Liver (tissue), 9 donors: Measurements from ENCODE around the gene MYRF. TPM values are rescaled to one million over a fixed set of nuclear protein-coding genes. Genes with fewer than 3 reads are reported as not detected.

Source experiments
- DNase-seq: peaks from one replicate; pipeline ENCODE4 v3.0.0-alpha.2; 2017; ENCODE audit warnings: low spot score
- H3K27ac ChIP-seq, 2 donors: one replicate each; pipeline ENCODE4 v1.7.0; 2013; ENCODE audit warnings: inconsistent platforms in 2 of 2, low read length in 2 of 2, control low read depth in 1 of 2, low read depth in 1 of 2, mild to moderate bottlenecking in 1 of 2
- H3K27me3 ChIP-seq, 4 donors: one replicate each; pipeline versions ENCODE4 v1.6.1 to v1.7.0; 2013; ENCODE audit warnings: low read length in 3 of 4, inconsistent platforms in 1 of 4, mild to moderate bottlenecking in 1 of 4, moderate library complexity in 1 of 4; ENCODE audit not compliant: control insufficient read depth in 4 of 4, insufficient read depth in 4 of 4
- H3K36me3 ChIP-seq, 4 donors: one replicate each; pipeline versions ENCODE4 v1.6.1 to v1.7.0; 2013; ENCODE audit warnings: low read length in 3 of 4, mild to moderate bottlenecking in 3 of 4, low read depth in 1 of 4, moderate library complexity in 1 of 4; ENCODE audit not compliant: control insufficient read depth in 4 of 4, insufficient read depth in 3 of 4
- H3K4me1 ChIP-seq, 4 donors: one replicate each; pipeline versions ENCODE4 v1.6.1 to v1.7.0; 2013; ENCODE audit warnings: low read length in 3 of 4, mild to moderate bottlenecking in 3 of 4, moderate library complexity in 1 of 4; ENCODE audit not compliant: control insufficient read depth in 4 of 4, insufficient read depth in 4 of 4
- H3K4me3 ChIP-seq, 3 donors: one replicate each; pipeline versions ENCODE4 v1.6.1 to v1.7.0; 2013; ENCODE audit warnings: low read length in 3 of 3, control low read depth in 1 of 3, low read depth in 1 of 3, mild to moderate bottlenecking in 1 of 3
- H3K9ac ChIP-seq, 2 donors: one replicate each; pipeline ENCODE4 v1.7.0; 2013; ENCODE audit warnings: low read length in 2 of 2, mild to moderate bottlenecking in 2 of 2, moderate library complexity in 2 of 2, control low read depth in 1 of 2, low read depth in 1 of 2
- H3K9me3 ChIP-seq, 4 donors: one replicate each; pipeline versions ENCODE4 v1.6.1 to v1.7.0; 2013; ENCODE audit warnings: low read length in 3 of 4; ENCODE audit not compliant: control insufficient read depth in 4 of 4
- EGR1 ChIP-seq, 2 donors: IDR thresholded peaks; 2 replicates each; pipeline ENCODE4 v1.6.1; 2016 to 2018; ENCODE audit warnings: antibody characterized with exemption in 2 of 2, low read depth in 2 of 2
- FOXA1 ChIP-seq: IDR thresholded peaks from 2 replicates; pipeline ENCODE4 v1.6.1; 2016; ENCODE audit warnings: antibody characterized with exemption
- FOXA2 ChIP-seq: IDR thresholded peaks from 2 replicates; pipeline ENCODE4 v1.6.1; 2016; ENCODE audit warnings: antibody characterized with exemption
- GABPA ChIP-seq, 2 donors: IDR thresholded peaks in 1 of 2; conservative IDR thresholded peaks in 1 of 2; 2 replicates each; pipeline ENCODE4 v1.6.1; 2016; ENCODE audit warnings: antibody characterized with exemption in 2 of 2, mild to moderate bottlenecking in 1 of 2, moderate library complexity in 1 of 2
- HNF4G ChIP-seq: IDR thresholded peaks from 2 replicates; pipeline ENCODE4 v1.6.1; 2016; ENCODE audit warnings: antibody characterized with exemption
- SP1 ChIP-seq: IDR thresholded peaks from 2 replicates; pipeline ENCODE4 v1.6.1; 2018; ENCODE audit warnings: antibody characterized with exemption, mild to moderate bottlenecking
- TAF1 ChIP-seq: conservative IDR thresholded peaks from 2 replicates; pipeline ENCODE4 v1.6.1; 2016; ENCODE audit warnings: antibody characterized with exemption, mild to moderate bottlenecking
- WGBS: extraction: QIAGEN DNeasy Blood & Tissue Kit; methylation state at CpG from one replicate; pipeline ENCODE4 v1.1.7; 2013; 5-methylcytosine and 5-hydroxymethylcytosine counted together
- polyA plus RNA-seq, 2 donors: library from polyadenylated mRNA; stranded (reverse) in 1 of 2; unstranded in 1 of 2; fragments of 200-250 nt in 1 of 2; fragments of >200 nt in 1 of 2; fragmentation: Nextera tagmentation in 1 of 2; extraction: Ambion mirVana in 1 of 2; gene quantifications; one replicate each; pipeline versions ENCODE4 v1.2.1 to v1.2.3, GENCODE V29; 2013 to 2015
- total RNA-seq, 2 donors: library from RNA; depleted of rRNA; stranded (reverse); fragments of >200 nt; gene quantifications; one replicate each; pipeline ENCODE4 v1.2.3, GENCODE V29; 2014
- TF ChIP-seq, protein P1 (sequence below): IDR thresholded peaks from 2 replicates; pipeline ENCODE4 v1.6.1; 2016; ENCODE audit warnings: antibody characterized with exemption
- TF ChIP-seq, protein P2 (sequence below): IDR thresholded peaks from 2 replicates; pipeline ENCODE4 v1.6.1; 2016; ENCODE audit warnings: antibody characterized with exemption, mild to moderate bottlenecking
- TF ChIP-seq, protein P3 (sequence below): IDR thresholded peaks from 2 replicates; pipeline ENCODE4 v1.6.1; 2016; ENCODE audit warnings: antibody characterized with exemption
- donor health status: healthy.
- donor health status: healthy.
- donor health status: healthy.
- donor health status: healthy.
- donor health status: healthy.

MYRF gene
- total and polyA plus RNA-seq, 4 donors, result 3.5 to 6.5 (median 4.4) TPM

DNA sequence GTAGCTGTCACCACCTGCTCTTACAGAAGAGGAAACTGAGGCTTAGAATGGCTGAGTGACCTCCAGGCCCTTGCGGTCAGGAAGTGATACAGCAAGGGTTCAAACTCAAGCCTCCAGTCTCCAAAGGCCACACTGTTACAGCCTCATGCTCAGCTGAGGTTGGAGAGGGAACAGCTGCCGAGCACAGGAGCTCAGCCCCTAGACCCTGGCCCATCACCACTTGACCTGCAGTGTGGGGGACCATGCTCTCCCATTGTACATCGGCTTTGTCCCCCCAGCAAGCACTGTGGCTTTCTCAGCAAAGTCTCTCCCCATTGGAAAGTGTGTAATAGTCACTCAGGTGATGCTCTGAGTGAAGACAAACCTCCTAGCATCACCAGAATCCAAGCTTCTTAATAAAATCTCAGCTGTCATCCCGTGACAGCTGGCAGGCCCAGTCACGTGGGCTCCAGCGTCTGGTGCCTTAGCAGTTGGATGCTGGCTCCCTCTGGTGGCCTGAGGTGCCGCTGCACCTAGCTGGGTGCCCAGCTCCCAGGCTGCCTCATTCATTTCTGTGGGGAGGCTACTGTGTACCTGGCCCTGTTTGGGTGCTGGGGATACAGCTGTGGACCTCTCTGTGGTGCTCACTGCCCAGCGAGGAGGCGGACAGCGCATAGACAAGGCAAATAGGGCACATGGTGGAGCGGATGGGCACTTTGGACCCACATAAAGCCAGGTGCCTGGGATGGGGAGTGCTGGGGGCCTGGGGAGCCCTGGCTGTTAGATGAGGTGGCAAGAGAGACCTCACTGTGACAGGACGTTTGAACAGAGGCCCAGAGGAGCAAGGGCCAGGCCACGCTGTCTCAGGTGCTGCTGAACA, 19.1 kb upstream of the MYRF start (continued):
- TF ChIP-seq, protein P1, sequence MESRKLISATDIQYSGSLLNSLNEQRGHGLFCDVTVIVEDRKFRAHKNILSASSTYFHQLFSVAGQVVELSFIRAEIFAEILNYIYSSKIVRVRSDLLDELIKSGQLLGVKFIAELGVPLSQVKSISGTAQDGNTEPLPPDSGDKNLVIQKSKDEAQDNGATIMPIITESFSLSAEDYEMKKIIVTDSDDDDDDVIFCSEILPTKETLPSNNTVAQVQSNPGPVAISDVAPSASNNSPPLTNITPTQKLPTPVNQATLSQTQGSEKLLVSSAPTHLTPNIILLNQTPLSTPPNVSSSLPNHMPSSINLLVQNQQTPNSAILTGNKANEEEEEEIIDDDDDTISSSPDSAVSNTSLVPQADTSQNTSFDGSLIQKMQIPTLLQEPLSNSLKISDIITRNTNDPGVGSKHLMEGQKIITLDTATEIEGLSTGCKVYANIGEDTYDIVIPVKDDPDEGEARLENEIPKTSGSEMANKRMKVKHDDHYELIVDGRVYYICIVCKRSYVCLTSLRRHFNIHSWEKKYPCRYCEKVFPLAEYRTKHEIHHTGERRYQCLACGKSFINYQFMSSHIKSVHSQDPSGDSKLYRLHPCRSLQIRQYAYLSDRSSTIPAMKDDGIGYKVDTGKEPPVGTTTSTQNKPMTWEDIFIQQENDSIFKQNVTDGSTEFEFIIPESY, result no peak

DNA sequence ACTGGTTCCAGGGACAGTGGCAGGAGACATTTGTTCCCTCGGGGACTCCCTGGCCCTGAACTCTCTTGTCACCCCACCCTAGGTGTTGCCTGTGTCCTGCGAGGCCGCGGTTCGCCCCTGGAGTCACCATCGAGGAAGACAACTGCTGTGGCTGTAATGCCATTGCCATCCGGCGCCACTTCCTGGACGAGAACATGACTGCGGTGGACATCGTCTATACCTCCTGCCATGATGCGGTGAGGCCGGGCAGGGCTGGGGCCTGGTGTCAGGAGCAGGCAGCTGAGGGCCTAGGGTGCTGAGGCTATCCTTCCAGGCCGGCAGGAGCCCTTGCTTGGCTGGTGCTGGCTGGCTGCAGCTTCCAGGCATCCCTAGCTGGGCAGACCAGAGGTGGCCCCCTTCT, 17.7 kb upstream of the MYRF start:
- no peaks in the 10 kb centered on the region for H3K36me3 ChIP-seq
- DNase-seq, result no peak
- no peak overlapping the region for H3K27ac ChIP-seq
- no peaks in the 10 kb centered on the region for H3K27me3 ChIP-seq
- H3K9me3 ChIP-seq, result no peaks in the 10 kb centered on the region
- WGBS, result 92% methylated on average over 14 of the region's 14 CpGs
- no peaks in the 10 kb centered on the region for H3K4me1 ChIP-seq
- no peak overlapping the region for H3K9ac ChIP-seq
- TF ChIP-seq FOXA1, result no peak
- H3K4me3 ChIP-seq, result no peak overlapping the region

DNA sequence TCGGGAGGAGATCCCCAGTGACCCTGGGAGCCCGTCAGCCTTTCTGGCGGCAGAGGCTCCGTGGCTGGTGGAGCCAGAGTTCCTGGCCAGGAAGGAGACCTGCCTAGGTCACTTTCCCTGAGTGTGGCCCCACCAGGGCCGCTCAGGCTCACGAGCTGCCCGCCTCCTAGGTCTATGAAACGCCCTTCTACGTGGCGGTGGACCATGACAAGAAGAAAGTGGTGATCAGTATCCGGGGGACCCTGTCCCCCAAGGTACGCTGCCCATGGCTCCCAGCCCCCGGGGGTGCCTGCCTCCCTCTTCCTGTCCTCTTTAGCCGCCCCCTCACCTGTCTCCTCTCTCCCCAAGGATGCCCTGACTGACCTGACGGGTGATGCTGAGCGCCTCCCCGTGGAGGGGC, 17.0 kb upstream of the MYRF start:
- no peak for DNase-seq
- 91% methylated on average over 17 of the region's 17 CpGs for WGBS

DNA sequence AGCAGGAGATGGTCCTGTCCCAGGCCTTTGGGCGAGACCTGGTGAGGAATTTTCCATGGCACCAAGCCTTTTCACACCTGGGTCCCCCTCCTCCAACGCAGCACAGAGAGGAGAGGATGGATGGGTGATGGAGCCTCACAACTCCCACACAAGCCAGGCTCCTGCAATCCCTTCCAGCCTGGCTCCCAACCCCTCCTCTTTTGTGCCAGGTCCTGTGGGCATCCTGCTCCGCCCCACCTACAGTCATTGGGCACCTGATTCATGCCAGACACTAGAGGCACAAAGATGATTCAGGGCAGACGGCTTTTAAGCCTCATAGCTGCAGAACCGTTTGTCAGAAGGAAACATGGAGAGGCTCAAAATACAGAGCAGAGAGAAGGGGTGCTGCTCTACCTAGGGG, 16.1 kb upstream of the MYRF start:
- no peak overlapping the region for H3K4me3 ChIP-seq
- 88% methylated on average over 5 of the region's 5 CpGs for WGBS
- no peak overlapping the region for H3K9ac ChIP-seq
- H3K27ac ChIP-seq, result no peak overlapping the region
- H3K27me3 ChIP-seq, result no peaks in the 10 kb centered on the region
- H3K36me3 ChIP-seq, result no peaks in the 10 kb centered on the region
- TF ChIP-seq, protein P2, sequence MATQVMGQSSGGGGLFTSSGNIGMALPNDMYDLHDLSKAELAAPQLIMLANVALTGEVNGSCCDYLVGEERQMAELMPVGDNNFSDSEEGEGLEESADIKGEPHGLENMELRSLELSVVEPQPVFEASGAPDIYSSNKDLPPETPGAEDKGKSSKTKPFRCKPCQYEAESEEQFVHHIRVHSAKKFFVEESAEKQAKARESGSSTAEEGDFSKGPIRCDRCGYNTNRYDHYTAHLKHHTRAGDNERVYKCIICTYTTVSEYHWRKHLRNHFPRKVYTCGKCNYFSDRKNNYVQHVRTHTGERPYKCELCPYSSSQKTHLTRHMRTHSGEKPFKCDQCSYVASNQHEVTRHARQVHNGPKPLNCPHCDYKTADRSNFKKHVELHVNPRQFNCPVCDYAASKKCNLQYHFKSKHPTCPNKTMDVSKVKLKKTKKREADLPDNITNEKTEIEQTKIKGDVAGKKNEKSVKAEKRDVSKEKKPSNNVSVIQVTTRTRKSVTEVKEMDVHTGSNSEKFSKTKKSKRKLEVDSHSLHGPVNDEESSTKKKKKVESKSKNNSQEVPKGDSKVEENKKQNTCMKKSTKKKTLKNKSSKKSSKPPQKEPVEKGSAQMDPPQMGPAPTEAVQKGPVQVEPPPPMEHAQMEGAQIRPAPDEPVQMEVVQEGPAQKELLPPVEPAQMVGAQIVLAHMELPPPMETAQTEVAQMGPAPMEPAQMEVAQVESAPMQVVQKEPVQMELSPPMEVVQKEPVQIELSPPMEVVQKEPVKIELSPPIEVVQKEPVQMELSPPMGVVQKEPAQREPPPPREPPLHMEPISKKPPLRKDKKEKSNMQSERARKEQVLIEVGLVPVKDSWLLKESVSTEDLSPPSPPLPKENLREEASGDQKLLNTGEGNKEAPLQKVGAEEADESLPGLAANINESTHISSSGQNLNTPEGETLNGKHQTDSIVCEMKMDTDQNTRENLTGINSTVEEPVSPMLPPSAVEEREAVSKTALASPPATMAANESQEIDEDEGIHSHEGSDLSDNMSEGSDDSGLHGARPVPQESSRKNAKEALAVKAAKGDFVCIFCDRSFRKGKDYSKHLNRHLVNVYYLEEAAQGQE, result no peak
- TF ChIP-seq EGR1 (IDR thresholded peaks at IDR 0.05; ENCODE audit: low read depth in 2 of 2), result no peak
- TF ChIP-seq, protein P3, sequence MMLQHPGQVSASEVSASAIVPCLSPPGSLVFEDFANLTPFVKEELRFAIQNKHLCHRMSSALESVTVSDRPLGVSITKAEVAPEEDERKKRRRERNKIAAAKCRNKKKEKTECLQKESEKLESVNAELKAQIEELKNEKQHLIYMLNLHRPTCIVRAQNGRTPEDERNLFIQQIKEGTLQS, result no peak
- no peak for TF ChIP-seq SP1
- TF ChIP-seq FOXA2, result no peak
- no peak for TF ChIP-seq TAF1
- DNase-seq, result no peak
- no peaks in the 10 kb centered on the region for H3K9me3 ChIP-seq
- H3K4me1 ChIP-seq, result no peaks in the 10 kb centered on the region

More for the DNA sequence above, 17.0 kb upstream of the MYRF start:
- Histone ChIP-seq H3K36me3 (no peaks in the 10 kb centered on the region), H3K27me3 (no peaks in the 10 kb centered on the region), H3K9me3 (no peaks in the 10 kb centered on the region), H3K27ac (no peak overlapping the region), H3K4me1 (no peaks in the 10 kb centered on the region), H3K9ac (no peak overlapping the region), H3K4me3 (no peak overlapping the region)
- no peak for TF ChIP-seq FOXA2
- TF ChIP-seq GABPA (IDR thresholded peaks at IDR 0.05 in 1 of 2, conservative IDR thresholded peaks at IDR 0.05 in 1 of 2), result no peak
- TF ChIP-seq, protein P3, result no peak
- TF ChIP-seq HNF4G, result no peak
